A549 (cell line): ENCODE measurements around the gene CD164. TPM values are rescaled to one million over a fixed set of nuclear protein-coding genes. Genes with fewer than 3 reads are reported as not detected.

Experiments used
- ATAC-seq, 2 experiments: fragments of 200-7000 bp in 1 of 2; fragments of >200 bp in 1 of 2; cut with Nextera tagmentation in 1 of 2; cut with Tn5 transposase in 1 of 2; 3 replicates each; pipeline versions ENCODE4 v1.8.0 to v1.9.1; 2018 to 2020; ENCODE audit warnings: mild to moderate bottlenecking in 1 of 2, moderate library complexity in 1 of 2
- CTCF ChIA-PET: fragments of 300-600 bp; sonication (Branson Sonifier 250); formaldehyde crosslinking; extraction: SDS; loops from one replicate; lab custom pipeline; 2021; ENCODE audit warnings: antibody characterized with exemption, inconsistent platforms; lab: Yijun Ruan, JAX
- POLR2A ChIA-PET: fragments of 350-600 bp; formaldehyde crosslinking; extraction: SDS; loops from one replicate; lab custom pipeline; 2021; ENCODE audit warnings: antibody characterized with exemption, inconsistent platforms; lab: Yijun Ruan, JAX
- DNase-seq, 2 experiments: peaks; one replicate each; pipeline versions ENCODE4 v3.0.0 to v3.0.0-alpha.2; 2011 to 2016; ENCODE audit warnings: low read depth in 1 of 2, low spot score in 1 of 2
- FAIRE-seq: peaks from 2 replicates; lab custom pipeline; 2011; peaks lifted over from hg19 to GRCh38; lab: Jason Lieb, UNC
- H3K27ac ChIP-seq, 2 experiments: fragments of >200 bp; sonication (Bioruptor Twin); formaldehyde crosslinking; 3 replicates each; pipeline ENCODE4 v1.5.1; 2016 to 2017
- H3K4me1 ChIP-seq: fragments of >200 bp; sonication (Bioruptor Twin); formaldehyde crosslinking; 3 replicates; pipeline ENCODE4 v1.6.1; 2016
- H3K4me2 ChIP-seq: fragments of >200 bp; sonication (Bioruptor Twin); formaldehyde crosslinking; 3 replicates; pipeline ENCODE4 v1.6.1; 2016
- H3K4me3 ChIP-seq: fragments of >200 bp; sonication (Bioruptor Twin); formaldehyde crosslinking; 3 replicates; pipeline ENCODE4 v1.5.1; 2016
- H3K9me3 ChIP-seq: fragments of >200 bp; sonication (Bioruptor Twin); formaldehyde crosslinking; 3 replicates; pipeline ENCODE4 v1.6.1; 2016
- CBX2 ChIP-seq: fragments of 200-600 bp; sonication (generic); IDR thresholded peaks from 2 replicates; pipeline ENCODE4 v1.6.1; 2016; ENCODE audit warnings: low read depth, mild to moderate bottlenecking, borderline replicate concordance
- CHD4 ChIP-seq: fragments of 200-600 bp; sonication (generic); IDR thresholded peaks from 2 replicates; pipeline ENCODE4 v1.6.1; 2016; ENCODE audit warnings: antibody characterized with exemption, mild to moderate bottlenecking, borderline replicate concordance
- CTCF ChIP-seq: fragments of >200 bp; sonication (Bioruptor Twin); formaldehyde crosslinking; IDR thresholded peaks from 3 replicates; pipeline ENCODE4 v1.5.1; 2016
- EP300 ChIP-seq, 2 experiments: fragments of >200 bp; sonication (Bioruptor Twin); formaldehyde crosslinking; IDR thresholded peaks; 2 replicates in 1 of 2; 3 replicates in 1 of 2; pipeline ENCODE4 v1.6.1; 2016 to 2017
- FOXS1 ChIP-seq: fragments of 250-450 bp; sonication (Bioruptor Pico); IDR thresholded peaks from 2 replicates; pipeline ENCODE4 v1.5.0; 2020; ENCODE audit warnings: mild to moderate bottlenecking, moderate library complexity
- GATA3 ChIP-seq: IDR thresholded peaks from 2 replicates; pipeline ENCODE4 v1.6.1; 2012; ENCODE audit warnings: borderline replicate concordance
- HOXB13 ChIP-seq: fragments of 250-450 bp; sonication (Bioruptor Pico); IDR thresholded peaks from 2 replicates; pipeline ENCODE4 v1.5.0; 2020; ENCODE audit warnings: low read depth, mild to moderate bottlenecking, moderate library complexity
- HOXB5 ChIP-seq: fragments of 250-450 bp; sonication (Bioruptor Pico); IDR thresholded peaks from 2 replicates; pipeline ENCODE4 v1.5.0; 2020; ENCODE audit warnings: mild to moderate bottlenecking, moderate library complexity
- KDM1A ChIP-seq: fragments of 200-600 bp; sonication (generic); IDR thresholded peaks from 2 replicates; pipeline ENCODE4 v1.6.1; 2016; ENCODE audit warnings: low read depth, mild to moderate bottlenecking
- KDM5A ChIP-seq: fragments of 200-600 bp; sonication (generic); IDR thresholded peaks from 2 replicates; pipeline ENCODE4 v1.6.1; 2016; ENCODE audit warnings: antibody characterized with exemption, mild to moderate bottlenecking
- NPAS2 ChIP-seq: fragments of 250-450 bp; sonication (Bioruptor Pico); IDR thresholded peaks from 2 replicates; pipeline ENCODE4 v1.8.0; 2022; ENCODE audit warnings: mild to moderate bottlenecking, moderate library complexity, borderline replicate concordance
- PHF8 ChIP-seq: fragments of 200-600 bp; sonication (generic); IDR thresholded peaks from 2 replicates; pipeline ENCODE4 v1.6.1; 2016; ENCODE audit warnings: low read depth, mild to moderate bottlenecking, antibody characterized with exemption, moderate library complexity, borderline replicate concordance
- POLR2A ChIP-seq: IDR thresholded peaks from 2 replicates; pipeline ENCODE4 v1.6.1; 2012; ENCODE audit warnings: mild to moderate bottlenecking, low read length
- RAD21 ChIP-seq, 2 experiments: fragments of >200 bp in 1 of 2; sonication (Bioruptor Twin) in 1 of 2; formaldehyde crosslinking in 1 of 2; IDR thresholded peaks in 1 of 2; conservative IDR thresholded peaks in 1 of 2; 2 replicates in 1 of 2; 3 replicates in 1 of 2; pipeline ENCODE4 v1.6.1; 2012 to 2018; ENCODE audit warnings: inconsistent platforms in 1 of 2
- REST ChIP-seq: fragments of 200-600 bp; sonication (generic); IDR thresholded peaks from 2 replicates; pipeline ENCODE4 v1.6.1; 2016; ENCODE audit warnings: antibody characterized with exemption, mild to moderate bottlenecking, moderate library complexity
- RFX5 ChIP-seq: fragments of 450-650 bp; IDR thresholded peaks from 2 replicates; pipeline ENCODE4 v1.7.1; 2014; ENCODE audit warnings: antibody characterized with exemption, mild to moderate bottlenecking, moderate library complexity
- SREBF2 ChIP-seq: fragments of 450-650 bp; IDR thresholded peaks from 2 replicates; pipeline ENCODE4 v1.6.1; 2014; ENCODE audit warnings: mild to moderate bottlenecking, moderate library complexity
- TFCP2L1 ChIP-seq: fragments of 250-450 bp; sonication (Bioruptor Pico); IDR thresholded peaks from 2 replicates; pipeline ENCODE4 v1.5.0; 2021; ENCODE audit warnings: mild to moderate bottlenecking
- TP53 ChIP-seq: fragments of 250-450 bp; sonication (Bioruptor Pico); IDR thresholded peaks from 2 replicates; pipeline ENCODE4 v1.5.0; 2021; ENCODE audit warnings: mild to moderate bottlenecking, moderate library complexity
- ZFP36 ChIP-seq: fragments of 450-650 bp; IDR thresholded peaks from 2 replicates; pipeline ENCODE4 v1.6.1; 2014; ENCODE audit warnings: borderline replicate concordance; ENCODE audit not compliant: partially characterized antibody
- ZSCAN20 ChIP-seq: fragments of 250-450 bp; sonication (Bioruptor Pico); IDR thresholded peaks from 2 replicates; pipeline ENCODE4 v1.8.0; 2022; ENCODE audit warnings: mild to moderate bottlenecking, moderate library complexity
- WGBS: methylation state at CpG from one replicate; pipeline ENCODE4 v1.1.6; 2017; ENCODE audit errors: missing lambda C conversion rate; 5-methylcytosine and 5-hydroxymethylcytosine counted together
- polyA plus RNA-seq, 4 experiments: library from polyadenylated mRNA; depleted of rRNA in 3 of 4; stranded (reverse); fragments of >200 nt; fragmentation: RNase III in 1 of 4; extraction: RNeasy Plus Mini Kit Qiagen cat#74134 plus additional on column Dnase treatment in 1 of 4; gene quantifications; 2 replicates in 3 of 4; 3 replicates in 1 of 4; pipeline ENCODE4 v1.2.3, GENCODE V29; 2011 to 2017

Gene CD164
- polyA plus RNA-seq, 2 of the 4 experiments (the other 2 are of a cell fraction) = 91.1 to 174 TPM

GRCh38 chr6:109343518-109343917 lies 38.7 kb downstream of the CD164 start:
- ChIA-PET CTCF (interaction anchor here (1.4 kb wide), 1 partner anchor 9 kb away, joined by 3 read pairs; no protein-coding TSS in a partner anchor), POLR2A (no interaction called here)
- Histone ChIP-seq H3K4me2 (no peak overlapping the region), H3K9me3 (no peaks in the 10 kb centered on the region), H3K27ac (no peak overlapping the region), H3K4me1 (no peaks in the 10 kb centered on the region), H3K4me3 (no peak overlapping the region)
- WGBS = 89% methylated on average over 7 of the region's 7 CpGs
- TF ChIP-seq HOXB5 (CRISPR knock-in tag) (no peak), KDM1A (no peak)
- FAIRE-seq (no peak), ATAC-seq (no peak), DNase-seq (no peak)

GRCh38 chr6:109342911-109343310 lies 39.4 kb downstream of the CD164 start:
- ATAC-seq (no peak), DNase-seq (no peak), FAIRE-seq (no peak)
- TF ChIP-seq GATA3 (no peak), POLR2A (no peak), NPAS2 (no peak), REST (no peak), FOXS1 (CRISPR knock-in tag) (no peak), RFX5 (no peak), PHF8 (no peak), CTCF (no peak), KDM5A (no peak), ZFP36 (no peak), SREBF2 (no peak), CBX2 (no peak), TP53 (CRISPR knock-in tag) (no peak), CHD4 (no peak), HOXB13 (no peak), ZSCAN20 (CRISPR knock-in tag) (no peak), TFCP2L1 (CRISPR knock-in tag) (no peak), RAD21 (conservative IDR thresholded peaks at IDR 0.05 in 1 of 2, IDR thresholded peaks at IDR 0.05 in 1 of 2) (no peak), EP300 (IDR thresholded peaks at IDR 0.05) (no peak)
- POLR2A ChIA-PET = no interaction called here
- CTCF ChIA-PET = interaction anchor here (1.4 kb wide), 1 partner anchor 9 kb away, joined by 3 read pairs; no protein-coding TSS in a partner anchor
- no peak overlapping the region for H3K27ac ChIP-seq
- no peaks in the 10 kb centered on the region for H3K4me1 ChIP-seq
- no peak overlapping the region for H3K4me3 ChIP-seq
- WGBS = 98% methylated on average over 6 of the region's 6 CpGs
- no peak overlapping the region for H3K4me2 ChIP-seq
- H3K9me3 ChIP-seq = no peaks in the 10 kb centered on the region
